Stomach (tissue), 9 donors: ENCODE results near the gene NTNG1. TPM values are rescaled to one million over a fixed set of nuclear protein-coding genes. Genes with fewer than 3 reads are reported as not detected.
A peak's percentile ranks its signal among the peaks of the same experiment; 100 is the strongest.

Experiments
- DNase-seq, 2 donors: peaks; one replicate each; pipeline versions ENCODE4 v3.0.0 to v3.0.0-alpha.2; 2013 to 2019
- H3K27ac ChIP-seq, 5 donors: fragments of 200-600 bp in 4 of 5; sonication (generic) in 4 of 5; one replicate each; pipeline ENCODE4 v1.5.1; 2013 to 2019; ENCODE audit warnings: mild to moderate bottlenecking in 1 of 5, moderate library complexity in 1 of 5
- H3K27me3 ChIP-seq, 3 donors: fragments of 200-600 bp; sonication (generic); one replicate each; pipeline ENCODE4 v1.5.1; 2017 to 2019; ENCODE audit warnings: mixed run types in 1 of 3
- H3K36me3 ChIP-seq, 4 donors: fragments of 200-600 bp; sonication (generic); 1 replicate in 3 of 4; 2 replicates in 1 of 4; pipeline ENCODE4 v1.5.1; 2016 to 2019
- H3K4me1 ChIP-seq, 4 donors: fragments of 200-600 bp; sonication (generic); one replicate each; pipeline ENCODE4 v1.5.1; 2016 to 2019
- H3K4me3 ChIP-seq, 4 donors: fragments of 200-600 bp; sonication (generic) in 3 of 4; one replicate each; pipeline ENCODE4 v1.5.1; 2016 to 2019; ENCODE audit warnings: mild to moderate bottlenecking in 1 of 4
- H3K9me3 ChIP-seq, 4 donors: fragments of 200-600 bp; sonication (generic); one replicate each; pipeline ENCODE4 v1.5.1; 2016 to 2019
- EP300 ChIP-seq: sonication (generic); formaldehyde crosslinking; IDR thresholded peaks from one replicate; pipeline ENCODE4 v1.6.1; 2017; ENCODE audit warnings: antibody characterized with exemption
- POLR2A ChIP-seq, 4 donors: fragments of 450-650 bp; IDR thresholded peaks; one replicate each; pipeline ENCODE4 v1.6.1; 2016; ENCODE audit warnings: antibody characterized with exemption in 4 of 4, control low read depth in 2 of 4, mild to moderate bottlenecking in 1 of 4, moderate library complexity in 1 of 4
- POLR2AphosphoS5 ChIP-seq, 3 donors: sonication (generic); formaldehyde crosslinking; IDR thresholded peaks; one replicate each; pipeline ENCODE4 v1.6.1; 2016; ENCODE audit warnings: antibody characterized with exemption in 3 of 3
- whole genome bisulfite sequencing, 5 donors: extraction: QIAGEN DNeasy Blood & Tissue Kit in 3 of 5; methylation state at CpG; one replicate each; pipeline versions ENCODE4 v1.1.5 to v1.1.7; 2013 to 2018; 5-methylcytosine and 5-hydroxymethylcytosine counted together
- intact Hi-C: fragments of 100-400 bp; cut with DNase I; formaldehyde crosslinking; loops from one replicate; pipeline ENCODE4 v1.15.1; 2023; ENCODE audit warnings: low total_unique reads
- polyA plus RNA-seq, 3 donors: library from polyadenylated mRNA; stranded (reverse); fragments of 200-250 nt; gene quantifications; one replicate each; pipeline ENCODE4 v1.2.3, GENCODE V29; 2013
- total RNA-seq, 5 donors: library from RNA; depleted of rRNA; stranded (reverse); fragments of >200 nt; gene quantifications; one replicate each; pipeline versions ENCODE4 v1.1.0 to v1.2.3, GENCODE V29; 2014 to 2016
- TF ChIP-seq, protein P1 (sequence below), 7 experiments: fragments of 450-650 bp in 4 of 7; fragments of 200-600 bp in 3 of 7; sonication (generic) in 3 of 7; IDR thresholded peaks; one replicate each; pipeline ENCODE4 v1.5.1; 2016 to 2019; ENCODE audit warnings: antibody characterized with exemption in 7 of 7, control low read depth in 2 of 7, mild to moderate bottlenecking in 1 of 7
- donor health status: healthy with polysubstance abuse.
- donor health status: Bipolar disorder and iron deficiency.
- donor health status: healthy.

NTNG1 gene
- total and polyA plus RNA-seq, 8 donors: 0.23 to 2.0 (median 0.58) TPM; not detected in 3

DNA sequence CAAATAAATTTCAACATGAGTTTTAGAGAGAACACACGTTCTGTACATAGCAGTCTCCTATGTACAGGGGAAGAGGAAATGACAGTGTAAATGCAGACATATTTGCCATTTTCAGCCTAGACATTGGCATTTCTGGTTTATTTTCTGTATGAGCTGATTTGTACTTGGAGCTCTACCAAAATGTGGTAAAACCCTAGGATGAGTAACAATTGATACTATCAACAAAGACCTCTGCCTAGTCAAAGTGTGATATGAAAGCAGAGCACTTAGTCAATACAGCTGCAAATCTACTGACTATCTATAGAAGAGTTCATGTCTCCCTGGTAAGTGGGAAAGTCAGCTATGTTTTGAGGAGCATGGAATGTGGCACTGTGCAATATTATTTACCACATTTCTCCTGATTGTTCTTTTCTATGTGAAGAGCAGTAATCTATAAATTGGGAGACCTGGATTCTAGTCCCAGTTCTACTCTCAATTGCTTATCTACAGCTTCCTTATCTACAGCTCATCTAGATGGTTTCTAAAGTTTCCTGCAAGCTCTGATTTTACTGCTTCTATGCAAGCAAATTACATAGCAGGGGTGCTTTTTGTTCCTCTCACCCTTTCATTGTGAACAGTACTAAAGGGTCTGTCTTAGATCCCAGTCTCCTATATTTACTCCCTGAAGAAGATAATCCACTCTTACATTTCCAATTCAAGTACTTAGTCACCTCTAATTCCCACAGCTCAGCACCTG, 334.2 kb downstream of the NTNG1 start:
- no peak overlapping the region for H3K27ac ChIP-seq
- peaks cover 0 to 2% (median 0%) of the 10 kb centered on the region in 4 donors for H3K4me1 ChIP-seq
- DNase-seq: no peak
- H3K27me3 ChIP-seq: peaks cover 0 to 6% (median 3%) of the 10 kb centered on the region in 3 donors
- TF ChIP-seq POLR2A (IDR thresholded peaks at IDR 0.05) (no peak), POLR2AphosphoS5 (IDR thresholded peaks at IDR 0.05) (no peak), EP300 (no peak)
- TF ChIP-seq, protein P1, sequence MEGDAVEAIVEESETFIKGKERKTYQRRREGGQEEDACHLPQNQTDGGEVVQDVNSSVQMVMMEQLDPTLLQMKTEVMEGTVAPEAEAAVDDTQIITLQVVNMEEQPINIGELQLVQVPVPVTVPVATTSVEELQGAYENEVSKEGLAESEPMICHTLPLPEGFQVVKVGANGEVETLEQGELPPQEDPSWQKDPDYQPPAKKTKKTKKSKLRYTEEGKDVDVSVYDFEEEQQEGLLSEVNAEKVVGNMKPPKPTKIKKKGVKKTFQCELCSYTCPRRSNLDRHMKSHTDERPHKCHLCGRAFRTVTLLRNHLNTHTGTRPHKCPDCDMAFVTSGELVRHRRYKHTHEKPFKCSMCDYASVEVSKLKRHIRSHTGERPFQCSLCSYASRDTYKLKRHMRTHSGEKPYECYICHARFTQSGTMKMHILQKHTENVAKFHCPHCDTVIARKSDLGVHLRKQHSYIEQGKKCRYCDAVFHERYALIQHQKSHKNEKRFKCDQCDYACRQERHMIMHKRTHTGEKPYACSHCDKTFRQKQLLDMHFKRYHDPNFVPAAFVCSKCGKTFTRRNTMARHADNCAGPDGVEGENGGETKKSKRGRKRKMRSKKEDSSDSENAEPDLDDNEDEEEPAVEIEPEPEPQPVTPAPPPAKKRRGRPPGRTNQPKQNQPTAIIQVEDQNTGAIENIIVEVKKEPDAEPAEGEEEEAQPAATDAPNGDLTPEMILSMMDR (IDR thresholded peaks at IDR 0.05): no peak
- intact Hi-C loops: no loop called here
- WGBS, 5 donors: 40 to 70% (median 55%) methylated on average over 1 of the region's 1 CpG
- H3K9me3 ChIP-seq: no peaks in the 10 kb centered on the region
- no peak overlapping the region for H3K4me3 ChIP-seq
- H3K36me3 ChIP-seq: no peaks in the 10 kb centered on the region

DNA sequence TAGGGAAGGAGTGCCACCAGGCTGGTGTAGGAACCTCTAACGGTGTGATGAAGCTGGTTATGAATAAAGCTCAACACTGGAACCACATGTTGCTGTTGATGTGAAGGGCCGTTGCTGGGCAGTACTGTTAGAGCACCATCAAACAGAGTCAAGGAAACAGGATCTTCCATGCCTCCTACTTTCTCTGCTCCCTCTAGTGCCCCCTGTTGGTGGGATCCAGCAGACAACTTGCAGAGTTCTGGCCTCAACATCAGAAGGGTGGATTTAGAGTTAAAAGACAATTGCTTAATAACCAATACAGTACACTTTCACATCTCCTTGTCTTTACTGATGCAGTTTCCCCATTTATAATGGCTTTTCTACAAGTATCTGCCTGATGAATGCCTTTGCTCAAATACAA, 336.4 kb downstream of the NTNG1 start:
- 79 to 92% (median 83%) methylated on average over 2 of the region's 2 CpGs for WGBS, 5 donors
- TF ChIP-seq POLR2AphosphoS5 (IDR thresholded peaks at IDR 0.05) (no peak), POLR2A (IDR thresholded peaks at IDR 0.05) (no peak), EP300 (no peak)
- TF ChIP-seq, protein P1 (IDR thresholded peaks at IDR 0.05): no peak
- Histone ChIP-seq H3K4me3 (no peak overlapping the region), H3K4me1 (peaks cover 0 to 11% (median 4%) of the 10 kb centered on the region in 4 donors), H3K9me3 (no peaks in the 10 kb centered on the region), H3K27me3 (peaks cover 0 to 19% (median 9%) of the 10 kb centered on the region in 3 donors), H3K36me3 (no peaks in the 10 kb centered on the region), H3K27ac (no peak overlapping the region)
- intact Hi-C loops: no loop called here
- peak in 1 of 2 donors; percentile 6 for DNase-seq

DNA sequence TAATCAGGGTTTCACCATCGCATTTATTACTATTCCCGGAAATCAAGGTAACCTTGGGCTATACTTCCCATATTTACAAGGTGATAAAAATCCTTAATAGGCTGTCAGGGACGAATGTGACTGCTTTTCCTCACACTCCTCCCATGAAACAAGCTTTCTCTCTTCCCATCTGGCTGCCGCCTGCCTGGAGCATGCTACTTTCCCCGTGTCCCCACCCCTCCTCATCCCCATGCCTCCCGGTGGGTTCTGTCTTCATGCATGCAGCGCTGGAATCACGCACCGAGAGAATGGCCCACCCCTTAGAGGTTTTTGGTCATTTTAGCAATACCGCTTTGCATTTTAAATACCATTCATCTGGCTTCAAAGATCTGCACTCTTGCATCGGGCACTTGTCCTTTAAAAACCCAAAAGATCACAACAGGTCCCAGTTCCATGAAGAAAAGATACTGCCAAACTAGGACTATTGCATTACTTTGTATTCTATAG, 339.1 kb downstream of the NTNG1 start:
- Histone ChIP-seq H3K36me3 (no peaks in the 10 kb centered on the region), H3K27ac (no peak overlapping the region), H3K4me3 (no peak overlapping the region), H3K27me3 (peaks cover 0 to 22% (median 9%) of the 10 kb centered on the region in 3 donors), H3K9me3 (no peaks in the 10 kb centered on the region), H3K4me1 (peaks cover 0 to 11% (median 4%) of the 10 kb centered on the region in 4 donors)
- 49 to 71% (median 68%) methylated on average over 11 of the region's 11 CpGs for WGBS, 5 donors
- intact Hi-C loops: no loop called here
- TF ChIP-seq POLR2A (IDR thresholded peaks at IDR 0.05): no peak
- TF ChIP-seq POLR2AphosphoS5 (IDR thresholded peaks at IDR 0.05): no peak
- TF ChIP-seq EP300: no peak
- TF ChIP-seq, protein P1 (IDR thresholded peaks at IDR 0.05): no peak
- DNase-seq: no peak

DNA sequence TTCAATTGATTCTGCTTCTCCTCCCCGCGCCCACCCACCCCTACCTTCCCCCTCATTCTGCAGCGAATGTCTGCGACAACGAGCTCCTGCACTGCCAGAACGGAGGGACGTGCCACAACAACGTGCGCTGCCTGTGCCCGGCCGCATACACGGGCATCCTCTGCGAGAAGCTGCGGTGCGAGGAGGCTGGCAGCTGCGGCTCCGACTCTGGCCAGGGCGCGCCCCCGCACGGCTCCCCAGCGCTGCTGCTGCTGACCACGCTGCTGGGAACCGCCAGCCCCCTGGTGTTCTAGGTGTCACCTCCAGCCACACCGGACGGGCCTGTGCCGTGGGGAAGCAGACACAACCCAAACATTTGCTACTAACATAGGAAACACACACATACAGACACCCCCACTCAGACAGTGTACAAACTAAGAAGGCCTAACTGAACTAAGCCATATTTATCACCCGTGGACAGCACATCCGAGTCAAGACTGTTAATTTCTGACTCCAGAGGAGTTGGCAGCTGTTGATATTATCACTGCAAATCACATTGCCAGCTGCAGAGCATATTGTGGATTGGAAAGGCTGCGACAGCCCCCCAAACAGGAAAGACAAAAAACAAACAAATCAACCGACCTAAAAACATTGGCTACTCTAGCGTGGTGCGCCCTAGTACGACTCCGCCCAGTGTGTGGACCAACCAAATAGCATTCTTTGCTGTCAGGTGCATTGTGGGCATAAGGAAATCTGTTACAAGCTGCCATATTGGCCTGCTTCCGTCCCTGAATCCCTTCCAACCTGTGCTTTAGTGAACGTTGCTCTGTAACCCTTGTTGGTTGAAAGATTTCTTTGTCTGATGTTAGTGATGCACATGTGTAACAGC, 339.9 kb downstream of the NTNG1 start:
- peak; percentile 25 to 54 for DNase-seq

More for the DNA sequence above, 339.9 kb downstream of the NTNG1 start:
- no peaks in the 10 kb centered on the region for H3K9me3 ChIP-seq
- peaks cover 0 to 22% (median 9%) of the 10 kb centered on the region in 3 donors for H3K27me3 ChIP-seq
- H3K4me1 ChIP-seq: peaks cover 0 to 11% (median 4%) of the 10 kb centered on the region in 4 donors
- no peak overlapping the region for H3K27ac ChIP-seq
- H3K4me3 ChIP-seq: peak overlapping the region in 2 of 4 donors; percentile 2 to 18
- 21 to 45% (median 29%) methylated on average over 17 to 37 of the region's 37 CpGs for WGBS, 5 donors
- no peaks in the 10 kb centered on the region for H3K36me3 ChIP-seq
- intact Hi-C loops: no loop called here
- TF ChIP-seq, protein P1 (IDR thresholded peaks at IDR 0.05): no peak
